ENCODE measurements around the gene GTPBP2. TPM values are rescaled to one million over a fixed set of nuclear protein-coding genes. Genes with fewer than 3 reads are reported as not detected.

Gene GTPBP2
- total RNA-seq, 1 donor from 2014 or later: 90.8 TPM

DNA sequence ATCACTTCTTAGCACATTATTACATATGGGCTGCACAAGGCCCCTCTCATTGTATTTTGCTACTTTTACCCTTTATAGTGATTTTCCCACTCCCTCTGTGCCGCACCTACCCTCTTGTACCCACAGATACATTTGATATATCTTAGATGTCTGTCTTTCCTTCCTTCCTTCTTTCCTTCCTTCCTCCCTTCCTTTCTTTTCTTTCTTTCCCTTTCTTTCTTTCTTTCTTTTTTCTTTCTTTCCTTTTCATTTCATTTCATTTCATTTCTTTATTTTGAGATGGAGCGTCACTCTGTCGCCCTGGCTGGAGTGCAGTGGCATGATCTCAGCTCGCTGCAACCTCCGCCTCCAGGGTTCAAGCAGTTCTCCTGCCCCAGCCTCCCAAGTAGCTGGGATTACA is 40.9 kb downstream of the GTPBP2 start:
- intact Hi-C loops (cut with micrococcal nuclease): no loop called here

DNA sequence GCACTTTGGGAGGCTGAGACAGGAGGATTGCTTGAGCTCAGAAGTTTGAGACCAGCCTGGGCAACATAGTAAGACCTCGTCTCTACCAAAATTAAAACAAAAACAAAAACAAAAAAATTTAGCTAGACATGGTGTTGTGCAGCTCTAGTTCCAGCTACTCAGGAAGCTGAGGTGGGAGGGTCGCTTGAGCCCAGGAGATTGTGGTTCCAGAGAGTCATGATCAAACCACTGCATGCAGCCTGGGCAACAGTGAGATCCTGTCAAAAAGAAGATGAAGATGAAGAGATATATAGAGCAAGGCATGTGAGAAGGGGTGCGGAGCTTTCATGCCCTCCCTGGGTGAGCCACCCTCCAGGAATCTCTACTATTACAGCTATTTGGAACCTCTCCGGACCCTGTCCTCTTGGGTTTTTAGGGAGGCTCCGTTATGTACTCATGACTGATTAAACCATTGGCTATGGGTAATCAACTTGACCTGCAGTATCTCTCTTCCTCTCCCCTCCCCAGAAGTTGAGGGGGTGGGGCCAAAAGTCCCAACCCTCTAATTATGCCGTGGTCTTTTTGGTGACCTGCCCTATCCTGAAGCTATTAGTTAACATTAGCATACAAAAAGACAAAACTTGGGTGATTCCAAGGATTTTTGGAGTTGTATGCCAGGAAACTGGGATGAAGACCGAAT is 44.0 kb downstream of the GTPBP2 start:
- intact Hi-C loops (cut with micrococcal nuclease): no loop called here

DNA sequence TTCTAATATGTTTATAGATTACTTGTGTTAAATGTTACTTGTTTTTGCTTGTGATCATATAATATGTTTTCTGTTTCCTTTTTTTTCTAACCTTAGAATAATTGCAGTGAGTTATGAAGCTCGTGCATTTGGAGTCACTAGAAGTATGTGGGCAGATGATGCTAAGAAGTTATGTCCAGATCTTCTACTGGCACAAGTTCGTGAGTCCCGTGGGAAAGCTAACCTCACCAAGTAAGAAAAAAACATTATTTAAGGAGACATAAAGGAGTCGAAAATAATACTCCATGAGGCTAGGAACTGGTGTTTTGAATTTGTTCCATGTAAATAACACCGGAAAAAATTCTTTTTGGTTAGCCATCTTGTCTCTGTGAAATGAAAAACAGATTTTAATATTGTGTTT is 46.2 kb downstream of the GTPBP2 start:
- intact Hi-C loops (cut with micrococcal nuclease): no loop called here

DNA sequence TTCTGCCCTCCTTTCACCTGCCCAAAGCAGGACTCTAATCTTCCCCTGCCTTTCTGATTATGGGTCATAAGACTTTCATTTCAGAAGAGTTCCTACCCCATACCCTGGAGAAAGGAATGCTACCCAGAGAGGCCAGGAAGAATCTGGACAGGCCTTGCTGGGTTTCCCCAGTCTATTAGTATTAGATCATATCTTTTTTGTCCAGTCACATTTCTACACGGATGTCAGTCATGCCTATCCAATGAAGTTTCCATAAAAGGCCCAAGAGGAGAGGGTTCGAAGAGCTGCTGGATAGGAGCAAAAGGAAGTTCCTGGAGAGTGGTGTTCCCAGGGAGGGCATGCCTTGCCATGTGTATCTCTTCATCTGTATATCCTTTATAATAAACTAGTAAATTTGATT is 49.9 kb downstream of the GTPBP2 start:
- intact Hi-C loops (cut with micrococcal nuclease): loop anchor here (5.0 to 10.0 kb wide), 2 partner anchors 194 to 407 kb away; partner anchors contain the start of gene SRF

DNA sequence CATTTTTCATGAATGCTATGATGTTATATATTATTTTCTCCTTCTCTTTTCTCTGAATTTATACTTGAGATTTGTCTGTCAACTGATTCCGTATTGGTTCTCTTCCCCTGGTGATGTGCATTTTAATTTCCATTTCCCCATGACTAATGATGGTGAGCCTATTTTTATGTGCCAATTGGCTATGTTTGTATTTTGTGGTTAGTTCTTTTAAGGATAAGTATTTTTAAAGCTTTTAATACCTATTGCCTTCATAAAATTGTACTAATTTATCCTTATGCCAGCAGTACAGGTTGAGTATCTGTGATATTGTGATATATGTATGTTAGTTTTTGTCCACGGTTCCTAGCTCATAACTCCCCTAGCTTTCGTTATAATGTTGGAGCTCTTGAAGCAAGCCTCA is 50.3 kb downstream of the GTPBP2 start:
- intact Hi-C loops (cut with micrococcal nuclease): loop anchor here (5.0 to 10.0 kb wide), 2 partner anchors 194 to 406 kb away; partner anchors contain the start of gene SRF

DNA sequence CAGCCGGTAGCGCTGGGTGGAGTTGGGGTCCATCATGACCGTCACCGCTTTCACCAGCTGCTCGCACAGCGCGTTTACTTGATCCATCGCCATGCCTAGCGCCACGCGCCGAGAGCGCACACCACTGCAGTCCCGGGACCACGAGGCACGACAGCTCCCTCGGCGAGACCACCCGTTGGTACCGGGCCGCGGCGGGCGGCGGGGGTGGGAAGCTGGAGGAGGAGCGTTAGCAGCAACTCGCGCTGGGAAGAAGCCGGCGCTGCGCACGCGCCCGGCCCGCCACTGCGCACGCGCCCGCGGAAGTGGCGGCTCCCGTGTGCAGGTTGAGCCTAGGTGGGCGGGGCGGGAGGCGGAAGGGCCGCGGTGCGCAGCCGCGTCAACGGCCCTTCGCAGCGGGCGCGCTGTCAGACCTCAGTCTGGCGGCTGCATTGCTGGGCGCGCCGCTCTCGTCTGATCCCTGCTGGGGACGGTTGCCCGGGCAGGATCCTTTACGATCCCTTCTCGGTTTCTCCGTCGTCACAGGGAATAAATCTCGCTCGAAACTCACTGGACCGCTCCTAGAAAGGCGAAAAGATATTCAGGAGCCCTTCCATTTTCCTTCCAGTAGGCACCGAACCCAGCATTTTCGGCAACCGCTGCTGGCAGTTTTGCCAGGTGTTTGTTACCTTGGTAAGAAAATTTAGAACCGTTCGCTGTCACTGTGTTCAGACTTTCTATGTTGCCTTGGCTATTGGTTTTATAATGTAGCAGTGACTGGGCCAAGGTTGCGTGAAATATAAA is 53.1 kb downstream of the GTPBP2 start, which contains the start of the genes POLH and XPO5:
POLH (plus strand) TSS at position 414 of the 780 bp plus-strand sequence. CDS start 6,135 bp downstream, outside the sequence.
XPO5 (minus strand) TSS at position 267 of the 780 bp plus-strand sequence; CDS start at position 93, 174 bp downstream.
- intact Hi-C loops (cut with micrococcal nuclease): loop anchor here (1.0 to 10.0 kb wide), 5 partner anchors 53 to 404 kb away; partner anchors contain the start of genes ABCC10, GTPBP2, POLR1C and SRF

DNA sequence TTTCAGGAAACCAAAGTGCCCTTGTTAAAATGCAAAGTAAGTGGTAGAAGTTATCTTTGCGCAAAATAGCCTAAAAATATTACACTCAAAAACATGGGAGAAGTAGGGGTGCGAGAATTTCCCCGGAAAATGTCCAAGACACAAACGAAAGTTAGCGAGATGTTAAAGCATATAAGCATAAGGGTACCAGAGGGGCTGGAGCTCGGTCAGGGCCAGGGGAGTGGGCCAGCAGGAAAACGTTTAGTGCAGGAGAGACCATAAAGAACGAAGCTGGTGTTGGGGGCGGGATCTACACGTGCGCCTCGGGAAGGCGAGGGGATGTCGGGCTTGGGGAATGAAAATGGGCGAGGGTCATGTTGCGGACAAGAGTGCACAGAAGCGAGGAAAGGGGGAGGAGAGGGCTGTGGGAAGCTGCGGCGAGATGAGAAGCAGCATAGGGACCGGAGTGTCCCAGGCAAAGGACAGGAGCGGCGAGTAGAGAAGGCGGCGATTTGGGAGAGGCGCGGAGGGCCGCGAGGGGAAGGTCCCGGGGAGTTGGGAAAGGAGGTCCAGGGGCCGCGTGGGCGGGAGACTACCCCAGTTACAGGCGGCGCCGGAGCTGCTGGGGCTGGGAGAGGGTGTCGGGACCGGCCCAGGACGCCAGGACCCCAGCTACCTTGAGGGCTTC is 53.8 kb downstream of the GTPBP2 start:
- intact Hi-C loops (cut with micrococcal nuclease): loop anchor here (2.0 to 10.0 kb wide), 3 partner anchors 58 to 403 kb away; partner anchors contain the start of genes POLR1C, SRF and YIPF3

DNA sequence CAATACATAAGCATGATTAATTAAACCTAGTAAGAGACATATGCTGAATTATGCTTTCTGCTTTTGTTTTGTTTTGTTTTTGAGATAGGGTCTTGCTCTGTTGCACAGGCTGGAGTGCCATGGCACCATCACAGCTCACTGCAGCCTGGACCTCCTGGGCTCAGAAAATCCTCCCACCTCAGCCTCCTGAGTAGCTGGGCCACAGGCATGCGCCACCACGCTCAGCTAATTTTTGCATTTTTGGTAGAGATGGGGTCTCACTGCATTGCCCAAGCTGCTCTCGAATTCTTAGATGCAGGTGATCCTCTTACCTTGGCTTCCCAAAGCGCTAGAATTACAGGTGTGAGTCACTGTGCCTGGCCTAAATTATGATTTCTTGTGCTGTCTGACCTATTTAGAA is 57.0 kb downstream of the GTPBP2 start:
- intact Hi-C loops (cut with micrococcal nuclease): loop anchor here (10.0 kb wide), 1 partner anchor 187 kb away; no protein-coding TSS in a partner anchor

DNA sequence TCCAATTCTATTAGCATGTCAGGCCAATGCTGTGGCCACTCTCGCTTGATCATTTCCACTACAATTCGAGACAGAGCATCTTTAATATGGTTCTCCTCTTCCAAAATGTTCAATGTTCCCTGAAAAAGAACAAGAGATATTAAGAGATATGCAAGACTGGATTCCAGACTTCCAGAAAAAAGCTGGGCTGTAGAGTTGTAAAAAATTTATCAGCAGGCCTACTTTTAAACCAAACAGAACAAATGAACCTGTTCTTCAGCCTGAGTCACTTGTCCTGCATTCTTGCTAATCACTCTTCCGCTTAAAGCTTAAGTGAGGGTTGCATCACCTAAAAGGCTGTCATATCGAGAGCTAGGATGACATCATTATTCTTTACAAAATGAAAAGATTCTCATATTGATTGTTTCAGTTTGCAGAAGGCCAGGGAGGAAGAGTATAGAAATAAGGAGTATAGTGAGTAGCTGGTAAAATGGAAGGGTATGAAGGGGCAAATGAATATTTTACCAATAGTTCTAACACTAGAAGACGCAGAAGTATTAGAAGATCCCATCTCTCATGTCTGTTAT is 58.1 kb downstream of the GTPBP2 start:
- intact Hi-C loops (cut with micrococcal nuclease): loop anchor here (10.0 kb wide), 1 partner anchor 186 kb away; no protein-coding TSS in a partner anchor

Other genes starting within 250 kb of the GTPBP2 start
- 51.6 and 52.1 TPM in 2 replicates for gene ABCC10, start 201.7 kb downstream of the GTPBP2 start, total RNA-seq
- gene DLK2, start 173.7 kb downstream of the GTPBP2 start, total RNA-seq: 0.20 and 0.45 TPM in 2 replicates
- 31.3 and 36.2 TPM in 2 replicates for gene TJAP1, start 151.7 kb downstream of the GTPBP2 start, total RNA-seq
- 0.16 and 0.32 TPM in 2 replicates for gene LRRC73, start 118.9 kb downstream of the GTPBP2 start, total RNA-seq
- 59.9 and 65.0 TPM in 2 replicates for gene YIPF3, start 112.3 kb downstream of the GTPBP2 start, total RNA-seq
- 42.2 and 43.6 TPM in 2 replicates for gene POLR1C, start 112.2 kb downstream of the GTPBP2 start, total RNA-seq
- 77.8 and 93.5 TPM in 2 replicates for gene XPO5, start 53.2 kb downstream of the GTPBP2 start, total RNA-seq
- 58.5 and 65.2 TPM in 2 replicates for gene POLH, start 53.1 kb downstream of the GTPBP2 start, total RNA-seq
- gene MAD2L1BP, start 6.6 kb upstream of the GTPBP2 start, total RNA-seq: 39.5 and 40.1 TPM in 2 replicates
- gene RSPH9, start 15.8 kb upstream of the GTPBP2 start, total RNA-seq: 0.11 TPM in 1 of 2 replicates, not detected in the other
- 37.4 and 38.6 TPM in 2 replicates for gene MRPS18A, start 58.5 kb upstream of the GTPBP2 start, total RNA-seq
- gene VEGFA, start 140.9 kb upstream of the GTPBP2 start, total RNA-seq: 22.4 and 22.8 TPM in 2 replicates

Measured in T-helper 2 cell treated with Interferon-gamma antibody and Interleukin-4, amounts not matched to agents 100 ng/mL and 5 ng/mL, for 36 hours (primary cell).